HFFc6 (cell line): ENCODE results near the gene JAKMIP1. TPM values are rescaled to one million over a fixed set of nuclear protein-coding genes. Genes with fewer than 3 reads are reported as not detected.

Experiments
- DNase-seq: peaks from one replicate; pipeline ENCODE4 v3.0.0-alpha.2; 2018
- H3K27ac Mint-ChIP-seq: 2 replicates; pipeline ENCODE4 v1.8.0; 2020; ENCODE audit warnings: mild to moderate bottlenecking, mixed read lengths
- H3K27me3 Mint-ChIP-seq: 2 replicates; pipeline ENCODE4 v1.8.0; 2021; ENCODE audit warnings: mild to moderate bottlenecking, moderate library complexity, mixed read lengths; ENCODE audit not compliant: insufficient read depth
- H3K36me3 Mint-ChIP-seq: 2 replicates; pipeline ENCODE4 v1.8.0; 2021; ENCODE audit warnings: low read depth, mixed read lengths
- H3K4me1 Mint-ChIP-seq: 2 replicates; pipeline ENCODE4 v1.8.0; 2020; ENCODE audit warnings: low read depth, mixed read lengths
- H3K4me3 Mint-ChIP-seq: 2 replicates; pipeline ENCODE4 v1.8.0; 2020; ENCODE audit warnings: mild to moderate bottlenecking, moderate library complexity, mixed read lengths
- H3K9me3 Mint-ChIP-seq: 2 replicates; pipeline ENCODE4 v1.8.0; 2020; ENCODE audit warnings: mild to moderate bottlenecking, mixed read lengths
- CTCF ChIP-seq: fragments of 200-600 bp; sonication (generic); IDR thresholded peaks from 2 replicates; pipeline ENCODE4 v1.5.0; 2021; ENCODE audit warnings: antibody characterized with exemption, mild to moderate bottlenecking
- total RNA-seq, 6 experiments: library from RNA; stranded (reverse); fragmentation: NEBNext Ultra II Directional; extraction: Animal tissue kit (Norgen Biotek cat#: 25700); gene quantifications; 2 replicates in 1 of 6; 3 replicates in 5 of 6; pipeline ENCODE4 v1.2.3, GENCODE V29; 2021

Gene JAKMIP1
- total RNA-seq, 6 experiments from 2014 or later: not detected

- peaks cover 67% of the 10 kb centered on the region for H3K9me3 Mint-ChIP-seq
- H3K4me1 Mint-ChIP-seq: no peaks in the 10 kb centered on the region
- no peak for TF ChIP-seq CTCF
- no peak overlapping the region for H3K4me3 Mint-ChIP-seq
- H3K36me3 Mint-ChIP-seq: peaks cover 7% of the 10 kb centered on the region; the same call in 1 of the 2 replicates
- H3K27ac Mint-ChIP-seq: no peak overlapping the region
- DNase-seq: no peak
- peaks cover 7% of the 10 kb centered on the region for H3K27me3 Mint-ChIP-seq
Observed at GRCh38 chr4:6055436-6055835, 144.9 kb downstream of the JAKMIP1 start.

- Mint-ChIP-seq H3K9me3 (peaks cover 67% of the 10 kb centered on the region), H3K27me3 (peaks cover 7% of the 10 kb centered on the region), H3K4me3 (no peak overlapping the region), H3K36me3 (peaks cover 3% of the 10 kb centered on the region; the same call in 1 of the 2 replicates), H3K27ac (no peak overlapping the region), H3K4me1 (no peaks in the 10 kb centered on the region)
- TF ChIP-seq CTCF: no peak
- DNase-seq: no peak
Observed at GRCh38 chr4:6055030-6055429, 145.3 kb downstream of the JAKMIP1 start.

GRCh38 chr4:6054162-6054922 is 146.0 kb downstream of the JAKMIP1 start:
- Mint-ChIP-seq H3K4me3 (no peak overlapping the region), H3K4me1 (no peaks in the 10 kb centered on the region), H3K27me3 (peaks cover 7% of the 10 kb centered on the region), H3K36me3 (peaks cover 3% of the 10 kb centered on the region; the same call in 1 of the 2 replicates), H3K9me3 (peaks cover 69% of the 10 kb centered on the region), H3K27ac (no peak overlapping the region)
- no peak for TF ChIP-seq CTCF
- DNase-seq: no peak

GRCh38 chr4:6052679-6053078 is 147.7 kb downstream of the JAKMIP1 start:
- no peak for TF ChIP-seq CTCF
- H3K4me3 Mint-ChIP-seq: no peak overlapping the region
- H3K9me3 Mint-ChIP-seq: peaks cover 69% of the 10 kb centered on the region
- no peaks in the 10 kb centered on the region for H3K4me1 Mint-ChIP-seq
- H3K27me3 Mint-ChIP-seq: peaks cover 7% of the 10 kb centered on the region
- no peak for DNase-seq
- H3K27ac Mint-ChIP-seq: no peak overlapping the region
- H3K36me3 Mint-ChIP-seq: 0 out of 2 replicates have a peak, but pooled peaks cover 3% of the 10 kb centered on the region

- H3K27ac Mint-ChIP-seq: no peak overlapping the region
- peaks cover 65% of the 10 kb centered on the region for H3K9me3 Mint-ChIP-seq
- no peaks in the 10 kb centered on the region for H3K4me1 Mint-ChIP-seq
Observed at GRCh38 chr4:6050551-6050950, 149.8 kb downstream of the JAKMIP1 start.

More at GRCh38 chr4:6050551-6050950, 149.8 kb downstream of the JAKMIP1 start:
- DNase-seq: no peak
- Mint-ChIP-seq H3K4me3 (no peak overlapping the region), H3K36me3 (no peaks in the 10 kb centered on the region), H3K27me3 (peaks cover 3% of the 10 kb centered on the region; the same call in 1 of the 2 replicates)
- TF ChIP-seq CTCF: no peak
